NCI-H2107 (cell line): ENCODE measurements around the gene CRK.
"Not testable (repeated sequence)": the region's sequence is repeated elsewhere in the genome, so short reads cannot be mapped to it uniquely, and the experiment has no call there.

Source experiments
- DNase-seq: peaks from one replicate; lab custom pipeline; 2025; lab: John Stamatoyannopoulos, UW

Gene CRK

GRCh38 chr17:1386675-1387190 lies 69.3 kb downstream of the CRK start:
- not testable (repeated sequence) for DNase-seq

GRCh38 chr17:1386265-1386664 lies 69.8 kb downstream of the CRK start:
- DNase-seq: no peak

GRCh38 chr17:1385861-1386260 lies 70.2 kb downstream of the CRK start:
- no peak for DNase-seq

DNA sequence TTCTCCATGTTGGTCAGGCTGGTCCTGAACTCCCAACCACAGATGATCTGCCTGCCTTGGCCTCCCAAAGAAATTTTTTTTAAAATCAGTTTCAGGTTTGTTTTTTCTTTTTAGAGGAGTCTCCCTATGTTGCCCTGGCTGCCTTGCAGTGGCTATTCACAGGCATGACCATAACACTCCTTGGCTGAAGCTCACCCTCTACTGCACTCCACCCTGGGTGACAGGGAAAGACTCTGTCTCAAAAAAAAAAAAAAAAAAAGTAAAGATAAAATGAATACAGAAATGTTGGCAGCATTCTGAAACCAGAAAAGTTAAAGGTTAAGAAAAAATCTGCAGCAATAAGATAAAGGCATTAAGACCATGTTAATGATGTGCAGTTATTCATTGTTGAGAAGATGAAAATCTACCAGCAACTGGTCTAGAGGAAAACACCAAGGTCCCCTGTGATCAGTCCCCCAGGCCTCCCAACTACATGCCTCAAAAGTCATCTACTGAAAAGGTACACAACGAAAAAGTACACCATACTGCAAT lies 71.1 kb downstream of the CRK start:
- DNase-seq: no peak

GRCh38 chr17:1379930-1380313 lies 76.1 kb downstream of the CRK start:
- DNase-seq: no peak

GRCh38 chr17:1379208-1379929 lies 76.7 kb downstream of the CRK start:
- DNase-seq: no peak

- DNase-seq: not testable (repeated sequence)
These were observed 77.6 kb downstream of the CRK start for GRCh38 chr17:1378476-1378860.

DNA sequence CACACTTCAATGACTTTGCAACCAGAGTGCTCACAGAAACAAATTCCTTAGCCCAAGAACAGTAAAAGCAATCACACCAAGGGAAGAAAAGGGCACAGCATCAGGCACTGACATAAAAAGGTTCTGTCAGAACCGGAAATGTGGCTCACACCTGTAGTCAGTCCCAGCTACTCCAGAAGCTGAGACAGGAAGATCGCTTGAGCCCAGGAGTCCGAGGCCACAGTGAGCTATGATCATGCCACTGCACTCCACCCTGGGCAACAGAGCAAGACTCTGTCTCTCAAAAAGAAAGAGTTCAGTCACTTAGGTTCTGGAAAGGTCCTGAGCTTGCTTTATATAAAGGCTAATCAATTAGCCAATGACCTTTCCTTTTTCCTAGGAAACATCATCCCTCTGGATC lies 78.7 kb downstream of the CRK start:
- DNase-seq: no peak

DNA sequence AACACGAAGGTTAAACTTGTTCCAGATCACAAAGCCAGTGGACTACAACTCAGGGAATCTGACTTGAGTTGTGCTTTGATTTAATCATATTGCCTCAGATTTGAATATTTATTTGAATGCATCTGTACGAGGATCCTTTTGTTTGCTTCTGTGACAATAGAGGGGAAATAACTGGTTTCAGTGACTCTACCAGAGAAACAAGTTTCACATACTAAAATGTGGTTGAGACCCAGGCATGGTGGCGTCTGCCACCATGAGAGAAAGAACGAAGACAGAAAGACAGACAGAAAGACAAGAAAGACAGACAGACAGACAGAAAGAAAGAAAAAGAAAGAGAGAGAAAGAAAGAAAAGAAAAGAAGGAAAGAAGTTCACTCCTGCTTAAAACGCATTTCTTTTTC lies 80.0 kb downstream of the CRK start:
- no peak for DNase-seq

GRCh38 chr17:1375615-1376014 lies 80.4 kb downstream of the CRK start:
- no peak for DNase-seq

DNA sequence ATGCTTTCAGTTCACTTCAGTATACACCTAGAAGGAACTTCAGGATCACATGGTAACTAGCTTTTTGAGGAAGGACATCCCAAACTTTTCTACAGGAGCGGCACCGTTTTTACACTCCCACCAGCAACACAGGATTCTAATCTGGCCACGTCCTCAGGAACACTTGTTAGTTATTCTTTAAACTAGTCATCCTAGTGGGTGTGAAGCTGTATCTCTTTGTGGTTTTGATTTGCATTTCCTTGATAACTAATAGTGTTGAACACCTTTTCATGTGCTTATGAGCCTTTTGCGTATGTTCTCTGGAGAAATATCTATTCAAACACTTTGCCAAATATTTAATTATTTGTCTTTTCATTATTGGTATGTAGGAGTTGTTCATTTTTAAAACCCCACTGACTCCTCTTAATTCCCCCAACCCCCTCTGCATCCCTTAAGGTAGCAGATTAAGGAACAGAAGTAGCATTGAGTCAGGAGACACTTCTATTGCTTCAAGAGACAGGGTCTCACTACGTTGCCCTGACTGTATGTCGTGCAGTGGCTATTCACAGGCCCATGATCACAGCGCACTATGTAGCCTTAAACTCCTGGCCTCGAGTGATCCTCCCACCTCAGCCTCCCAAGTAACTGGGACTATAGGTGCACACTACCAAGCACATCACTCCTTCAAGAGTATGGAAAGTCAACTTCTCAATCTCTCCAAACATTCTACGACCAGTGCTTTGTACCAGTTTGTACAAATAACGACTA lies 81.4 kb downstream of the CRK start:
- DNase-seq: no peak

GRCh38 chr17:1373707-1374237 lies 82.3 kb downstream of the CRK start:
- no peak for DNase-seq

GRCh38 chr17:1372618-1373017 lies 83.4 kb downstream of the CRK start:
- no peak for DNase-seq

DNA sequence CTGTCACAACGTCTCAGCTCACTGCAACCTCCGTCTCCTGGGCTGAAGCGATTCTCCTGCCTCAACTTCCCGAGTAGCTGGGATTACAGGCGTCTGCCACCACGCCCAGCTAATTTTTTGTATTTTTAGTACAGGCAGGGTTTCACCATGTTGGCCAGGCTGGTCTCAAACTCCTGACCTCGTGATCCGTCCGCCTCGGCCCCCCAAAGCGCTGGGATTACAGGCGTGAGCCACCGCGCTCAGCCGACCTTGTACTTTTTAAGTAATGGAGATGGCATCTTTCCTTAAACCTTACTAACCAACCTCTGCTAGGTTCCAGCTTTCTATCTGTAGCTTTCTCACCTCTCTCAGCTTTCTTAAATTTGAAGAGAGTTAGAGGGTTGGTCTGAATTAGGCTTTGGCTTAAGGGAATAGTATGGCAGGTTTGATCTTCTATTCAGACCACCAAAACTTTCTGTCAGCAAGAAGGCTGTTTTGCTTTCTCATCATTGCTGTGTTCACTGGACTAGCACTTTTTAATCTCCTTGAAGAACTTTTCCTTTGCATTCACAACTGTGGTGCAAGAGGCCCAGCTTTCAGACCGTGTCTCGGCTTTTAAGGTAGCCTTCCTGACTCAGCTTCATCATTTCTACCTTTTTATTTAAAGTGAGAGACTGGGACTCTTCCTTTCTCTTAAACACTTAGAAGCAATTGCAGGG lies 84.0 kb downstream of the CRK start:
- no peak for DNase-seq
